ENCODE results near the gene STXBP1. TPM values are rescaled to one million over a fixed set of nuclear protein-coding genes. Genes with fewer than 3 reads are reported as not detected.

Gene STXBP1
- total and polyA plus RNA-seq, 2 of the 13 experiments (the other 11 are each of a cell fraction or from before 2014, with no cell fraction given), result 2.9 TPM

GRCh38 chr9:127698386-127698785 lies 86.3 kb downstream of the STXBP1 start:
- FAIRE-seq (no peak), ATAC-seq (no peak), DNase-seq (ENCODE audit: low spot score) (no peak)
- in situ Hi-C loops (cut with HindIII; ENCODE audit: extremely low pct_ligation_motif_present, low pct_unique_long_range_greater_than_20kb), result no loop called here
- CTCF ChIA-PET (ENCODE audit: low intra/inter-chr PET ratio, low total read pairs), result no interaction called here
- TF ChIP-seq ZNF20 (CRISPR knock-in tag; IDR thresholded peaks at IDR 0.05) (no peak), ZNF121 (CRISPR knock-in tag; IDR thresholded peaks at IDR 0.05) (peak; percentile 42; the same call in 1 of the 2 replicates)
- no peaks in the 10 kb centered on the region for H3K79me2 ChIP-seq (ENCODE audit: insufficient read depth, low read length)
- BruUV-seq (replicated peaks), result no TSS peak
- H3K27ac ChIP-seq (ENCODE audit: extremely low read length, insufficient read depth, low read length), result no peak overlapping the region
- peaks cover 10% of the 10 kb centered on the region; the same call in 1 of the 2 replicates for H3K4me1 ChIP-seq (ENCODE audit: insufficient read depth, low read length)
- POLR2A ChIA-PET, result no interaction called here
- no peaks in the 10 kb centered on the region for H4K20me1 ChIP-seq (ENCODE audit: insufficient read depth, low read length)
- H3K4me3 ChIP-seq (replicated peaks in 1 of 3; ENCODE audit: insufficient read depth in 1 of 3, low read depth in 2 of 3, low read length in 3 of 3), result no peak overlapping the region
- H2AFZ ChIP-seq (ENCODE audit: low read length), result no peak overlapping the region
- H3K9me3 ChIP-seq (ENCODE audit: low read length), result no peaks in the 10 kb centered on the region
- intact Hi-C loops (cut with micrococcal nuclease; ENCODE audit: unreplicated experiment), result no loop called here
- H3K4me2 ChIP-seq (ENCODE audit: low read depth, low read length), result no peak overlapping the region
- no peaks in the 10 kb centered on the region for H3K27me3 ChIP-seq (ENCODE audit: control insufficient read depth in 1 of 2, insufficient read depth in 2 of 2, low read length in 2 of 2)
- H3K9ac ChIP-seq (ENCODE audit: insufficient read depth, low read depth, low read length), result no peak overlapping the region
- WGBS (ENCODE audit: low lambda C conversion rate), result 40% methylated on average over 5 of the region's 5 CpGs
- no peaks in the 10 kb centered on the region for H3K36me3 ChIP-seq (replicated peaks in 1 of 2; ENCODE audit: control insufficient read depth in 1 of 2, insufficient read depth in 2 of 2, low read length in 2 of 2)

- BruUV-seq (replicated peaks), result no TSS peak
- no peak overlapping the region for H3K4me2 ChIP-seq (ENCODE audit: low read depth, low read length)
- TF ChIP-seq ZNF792 (CRISPR knock-in tag; IDR thresholded peaks at IDR 0.05) (no peak), ZSCAN21 (CRISPR knock-in tag; IDR thresholded peaks at IDR 0.05; ENCODE audit: borderline replicate concordance) (no peak), PLRG1 (conservative IDR thresholded peaks at IDR 0.05) (no peak), NFYB (CRISPR knock-in tag; IDR thresholded peaks at IDR 0.05) (0 out of 2 replicates have a peak, but pooled peaks have one; percentile 18)
- no peak overlapping the region for H2AFZ ChIP-seq (ENCODE audit: low read length)
- H3K4me3 ChIP-seq (replicated peaks in 1 of 3; ENCODE audit: insufficient read depth in 1 of 3, low read depth in 2 of 3, low read length in 3 of 3), result no peak overlapping the region
- in situ Hi-C loops (cut with HindIII; ENCODE audit: extremely low pct_ligation_motif_present, low pct_unique_long_range_greater_than_20kb) (no loop called here), intact Hi-C loops (cut with micrococcal nuclease; ENCODE audit: unreplicated experiment) (no loop called here)
- no peak for DNase-seq (ENCODE audit: low spot score)
- H3K27ac ChIP-seq (ENCODE audit: extremely low read length, insufficient read depth, low read length), result no peak overlapping the region
- ChIA-PET CTCF (ENCODE audit: low intra/inter-chr PET ratio, low total read pairs) (no interaction called here), POLR2A (no interaction called here)
- 86% methylated on average over 40 of the region's 41 CpGs for WGBS (ENCODE audit: low lambda C conversion rate)
- H3K27me3 ChIP-seq (ENCODE audit: control insufficient read depth in 1 of 2, insufficient read depth in 2 of 2, low read length in 2 of 2), result peaks cover 0 to 4% of the 10 kb centered on the region in 2 experiments; a peak in 1 of 5 replicates
- H3K9ac ChIP-seq (ENCODE audit: insufficient read depth, low read depth, low read length), result no peak overlapping the region
- peaks cover 10% of the 10 kb centered on the region; the same call in 1 of the 2 replicates for H3K4me1 ChIP-seq (ENCODE audit: insufficient read depth, low read length)
- H3K36me3 ChIP-seq (replicated peaks in 1 of 2; ENCODE audit: control insufficient read depth in 1 of 2, insufficient read depth in 2 of 2, low read length in 2 of 2), result no peaks in the 10 kb centered on the region
- peak; percentile 41; the same call in 2 of the 3 replicates for ATAC-seq
- H4K20me1 ChIP-seq (ENCODE audit: insufficient read depth, low read length), result no peaks in the 10 kb centered on the region
- no peaks in the 10 kb centered on the region for H3K9me3 ChIP-seq (ENCODE audit: low read length)
- no peak for FAIRE-seq
- H3K79me2 ChIP-seq (ENCODE audit: insufficient read depth, low read length), result no peaks in the 10 kb centered on the region
Measured at GRCh38 chr9:127698985-127699670, 87.1 kb downstream of the STXBP1 start.

Data from HepG2 (cell line).